Prostate gland (tissue), 2 donors: ENCODE measurements around the gene KIAA0232. TPM values are rescaled to one million over a fixed set of nuclear protein-coding genes. Genes with fewer than 3 reads are reported as not detected.

Experiments used
- DNase-seq: peaks from one replicate; pipeline ENCODE4 v3.0.0-alpha.2; 2019; ENCODE audit warnings: low spot score
- H3K27ac ChIP-seq, 2 donors: fragments of 200-600 bp; sonication (generic); 2 replicates each; pipeline ENCODE4 v1.5.1; 2017 to 2019
- H3K27me3 ChIP-seq: fragments of 200-600 bp; sonication (generic); replicated peaks from 2 replicates; pipeline ENCODE4 v1.5.1; 2019; ENCODE audit not compliant: insufficient read depth
- H3K36me3 ChIP-seq, 2 donors: fragments of 200-600 bp; sonication (generic); 1 replicate in 1 of 2; 2 replicates in 1 of 2; pipeline versions ENCODE4 v1.5.1 to v1.8.1; 2017 to 2019
- H3K4me1 ChIP-seq: fragments of 200-600 bp; sonication (generic); replicated peaks from 2 replicates; pipeline ENCODE4 v1.5.1; 2019
- H3K4me3 ChIP-seq, 2 donors: fragments of 200-600 bp; sonication (generic); 2 replicates each; pipeline ENCODE4 v1.5.1; 2017 to 2019
- H3K9me3 ChIP-seq: fragments of 200-600 bp; sonication (generic); 2 replicates; pipeline ENCODE4 v1.5.1; 2017
- CTCF ChIP-seq, 4 experiments: fragments of 200-600 bp in 2 of 4; fragments of 450-650 bp in 2 of 4; sonication (generic) in 2 of 4; IDR thresholded peaks; 1 replicate in 3 of 4; 2 replicates in 1 of 4; pipeline ENCODE4 v1.5.1; 2016 to 2019; ENCODE audit warnings: antibody characterized with exemption in 4 of 4, mild to moderate bottlenecking in 2 of 4, moderate library complexity in 2 of 4
- POLR2A ChIP-seq: fragments of 450-650 bp; IDR thresholded peaks from one replicate; pipeline ENCODE4 v1.6.1; 2016; ENCODE audit warnings: antibody characterized with exemption, mild to moderate bottlenecking
- POLR2AphosphoS5 ChIP-seq: sonication (generic); formaldehyde crosslinking; IDR thresholded peaks from one replicate; pipeline ENCODE4 v1.6.1; 2017; ENCODE audit warnings: antibody characterized with exemption
- WGBS: methylation state at CpG from one replicate; pipeline ENCODE4 v1.1.5; 2018; 5-methylcytosine and 5-hydroxymethylcytosine counted together
- intact Hi-C: fragments of 100-400 bp; cut with DNase I; formaldehyde crosslinking; loops from one replicate; pipeline ENCODE4 v1.14.2; 2022
- total RNA-seq, 2 donors: library from RNA; depleted of rRNA; stranded (reverse); fragments of >200 nt; gene quantifications; one replicate each; pipeline ENCODE4 v1.1.0, GENCODE V29; 2016

KIAA0232 gene
- 10 to 100 TPM; 35.3 to 42.1 TPM for total RNA-seq

GRCh38 chr4:6782147-6782845 is at the start of gene KIAA0232:
KIAA0232 (plus strand) TSS chr4:6782727; CDS start chr4:6824454, 41,727 bp downstream.
- H3K4me1 ChIP-seq = peaks cover 29% of the 10 kb centered on the region
- H3K27ac ChIP-seq = peak within 1 kb of the TSS; percentile 100
- no peaks in the 10 kb centered on the region for H3K27me3 ChIP-seq
- H3K36me3 ChIP-seq = no peaks in the 10 kb centered on the region
- TF ChIP-seq CTCF (IDR thresholded peaks at IDR 0.05) (peak in 1 of 4 experiments; percentile 25), POLR2AphosphoS5 (peak; percentile 66), POLR2A (peak; percentile 78)
- under 1% methylated on average over 53 of the region's 100 CpGs for WGBS
- DNase-seq = peak; percentile 93
- peak within 1 kb of the TSS; percentile 87 to 98 for H3K4me3 ChIP-seq
- H3K9me3 ChIP-seq = no peaks in the 10 kb centered on the region
- intact Hi-C loops = loop anchor here (5.0 to 10.0 kb wide), 5 partner anchors 65 to 263 kb away; partner anchors contain the start of genes BLOC1S4 and TADA2B

GRCh38 chr4:6733358-6734164 is 49.0 kb upstream of the KIAA0232 start:
- Histone ChIP-seq H3K9me3 (no peaks in the 10 kb centered on the region), H3K36me3 (no peaks in the 10 kb centered on the region), H3K4me1 (peaks cover 6% of the 10 kb centered on the region), H3K27ac (no peak overlapping the region), H3K4me3 (no peak overlapping the region), H3K27me3 (no peaks in the 10 kb centered on the region)
- DNase-seq = no peak
- 86% methylated on average over 27 of the region's 27 CpGs for WGBS
- TF ChIP-seq POLR2A = no peak
- TF ChIP-seq POLR2AphosphoS5 = no peak
- TF ChIP-seq CTCF (IDR thresholded peaks at IDR 0.05) = no peak
- intact Hi-C loops = no loop called here

GRCh38 chr4:6734165-6734786 is 48.3 kb upstream of the KIAA0232 start:
- intact Hi-C loops = no loop called here
- WGBS = 88% methylated on average over 16 of the region's 16 CpGs
- Histone ChIP-seq H3K9me3 (no peaks in the 10 kb centered on the region), H3K4me3 (no peak overlapping the region), H3K4me1 (no peaks in the 10 kb centered on the region), H3K27ac (no peak overlapping the region), H3K36me3 (no peaks in the 10 kb centered on the region), H3K27me3 (no peaks in the 10 kb centered on the region)
- no peak for DNase-seq
- TF ChIP-seq CTCF (IDR thresholded peaks at IDR 0.05) (no peak), POLR2A (no peak), POLR2AphosphoS5 (no peak)

GRCh38 chr4:6739920-6740319 is 42.6 kb upstream of the KIAA0232 start:
- intact Hi-C loops = no loop called here
- Histone ChIP-seq H3K4me1 (no peaks in the 10 kb centered on the region), H3K27me3 (no peaks in the 10 kb centered on the region), H3K4me3 (no peak overlapping the region), H3K9me3 (no peaks in the 10 kb centered on the region), H3K27ac (no peak overlapping the region), H3K36me3 (no peaks in the 10 kb centered on the region)
- TF ChIP-seq POLR2AphosphoS5 = no peak
- no peak for TF ChIP-seq CTCF (IDR thresholded peaks at IDR 0.05)
- no peak for TF ChIP-seq POLR2A
- WGBS = 84% methylated on average over 4 of the region's 4 CpGs
- no peak for DNase-seq
